CD4-positive, alpha-beta T cell treated with Interleukin-4 for 4 hours (primary cell): ENCODE data around the gene LRRN2.
"Not testable (repeated sequence)": the region's sequence is repeated elsewhere in the genome, so short reads cannot be mapped to it uniquely, and the experiment has no call there.

Source experiments
- DNase-seq: peaks from one replicate; pipeline ENCODE4 v3.0.0-alpha.2; 2020

Gene LRRN2

DNA sequence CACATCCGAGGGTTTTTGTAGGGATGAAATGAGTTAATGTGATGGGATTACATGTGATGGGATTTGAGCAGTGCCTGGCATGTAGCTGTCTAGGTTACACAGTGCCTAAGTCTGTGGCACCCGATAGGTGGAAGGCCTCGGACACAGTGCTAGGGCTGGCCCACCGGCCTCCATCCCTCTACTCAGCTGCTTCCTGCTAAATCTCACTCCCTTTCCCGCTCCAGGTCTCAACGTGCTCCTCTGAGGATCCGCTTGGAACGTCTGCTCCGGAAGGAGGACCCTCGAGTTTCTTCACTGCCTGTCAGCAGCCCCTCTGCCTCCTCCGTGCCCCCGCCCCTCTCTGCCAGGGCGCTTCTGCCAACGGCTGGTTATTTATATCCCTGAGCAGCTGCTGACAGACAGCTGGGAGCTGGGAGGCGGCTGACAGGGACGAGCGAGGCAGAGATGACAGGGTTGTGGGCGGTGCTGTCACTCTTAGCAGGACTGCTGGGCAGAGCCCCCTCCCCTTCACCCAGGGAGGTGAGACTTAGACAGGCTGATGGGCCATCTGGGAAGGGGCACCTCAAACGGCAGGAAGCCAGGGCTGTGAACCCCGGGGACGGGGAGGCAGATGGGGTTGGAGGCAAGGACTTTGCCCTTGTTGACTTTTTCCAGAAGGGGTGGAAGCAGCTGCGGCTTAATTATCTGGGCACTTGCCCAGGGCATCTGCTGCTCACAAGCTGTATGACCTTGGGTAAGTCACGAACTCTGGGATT, 26.6 kb upstream of the LRRN2 start:
- DNase-seq: no peak

- DNase-seq: no peak
Observed at GRCh38 chr1:204711103-204711946, 25.8 kb upstream of the LRRN2 start.

DNA sequence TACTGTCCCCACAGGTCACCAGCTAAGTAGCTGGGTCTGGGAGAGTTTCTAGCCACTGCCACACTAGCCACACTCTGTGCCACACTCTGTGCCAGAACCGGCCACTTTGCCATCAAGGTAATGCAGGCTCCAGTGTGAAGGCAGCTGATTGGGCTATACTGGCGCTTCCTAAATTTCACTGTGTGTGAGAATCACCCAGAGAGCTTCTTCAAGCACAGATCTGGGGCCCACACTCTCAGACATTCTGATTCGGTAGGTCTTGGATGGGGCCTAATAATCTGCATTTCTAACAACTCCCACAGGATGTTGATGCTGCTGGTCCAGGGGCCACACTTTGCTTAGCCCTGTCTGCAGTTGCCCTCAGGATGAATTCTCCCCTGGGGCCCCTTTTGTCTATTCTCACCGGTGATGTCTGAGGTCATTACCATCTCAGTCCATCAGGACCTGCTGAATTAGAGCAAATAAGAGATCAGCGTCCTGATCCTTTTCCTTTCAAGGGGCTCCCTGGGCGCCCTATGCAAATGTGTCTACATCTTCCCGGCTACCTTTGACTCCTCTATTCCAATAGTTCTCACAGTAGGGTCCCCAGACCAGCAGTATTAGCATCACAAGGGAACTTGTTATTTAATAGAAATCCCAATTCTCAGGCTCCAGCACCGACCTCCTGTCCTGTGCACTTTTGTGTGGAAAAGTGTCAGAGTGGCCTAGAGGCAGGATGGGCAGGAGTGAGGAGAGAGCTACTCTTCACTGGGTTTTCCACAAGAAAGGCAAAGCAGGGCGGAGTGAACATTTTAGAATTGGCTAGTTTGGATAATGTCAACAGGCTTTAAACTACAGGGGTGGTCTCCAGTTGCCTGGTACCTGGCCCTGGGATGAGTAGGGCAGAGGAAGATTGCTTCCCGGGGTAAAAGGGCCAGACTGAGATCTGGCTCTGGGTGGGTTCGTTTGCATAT, 24.7 kb upstream of the LRRN2 start:
- DNase-seq: no peak

DNA sequence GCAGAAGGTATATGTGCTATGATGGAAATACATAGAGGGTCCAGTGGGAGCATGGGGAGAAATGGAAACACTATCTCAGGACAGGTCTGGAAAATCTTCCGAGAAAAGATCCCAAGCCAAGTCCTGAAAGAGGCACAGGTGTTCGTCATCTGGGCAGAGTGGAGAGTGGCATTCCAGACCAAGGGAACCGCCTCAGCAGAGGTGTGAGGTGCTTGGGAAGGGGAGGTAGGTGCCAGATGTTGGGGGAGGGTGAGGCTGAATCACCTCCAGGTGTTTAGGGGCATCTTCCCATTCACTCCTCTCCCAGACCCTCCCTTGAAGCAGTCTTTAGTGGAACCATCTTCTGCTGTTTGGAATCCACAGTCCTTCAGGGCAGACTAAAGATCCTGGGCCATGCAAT, 23.5 kb upstream of the LRRN2 start:
- DNase-seq: no peak

- no peak for DNase-seq
Observed at GRCh38 chr1:204706838-204707509, 21.4 kb upstream of the LRRN2 start.

- DNase-seq: no peak
Observed at GRCh38 chr1:204705888-204706837, 20.6 kb upstream of the LRRN2 start.

DNA sequence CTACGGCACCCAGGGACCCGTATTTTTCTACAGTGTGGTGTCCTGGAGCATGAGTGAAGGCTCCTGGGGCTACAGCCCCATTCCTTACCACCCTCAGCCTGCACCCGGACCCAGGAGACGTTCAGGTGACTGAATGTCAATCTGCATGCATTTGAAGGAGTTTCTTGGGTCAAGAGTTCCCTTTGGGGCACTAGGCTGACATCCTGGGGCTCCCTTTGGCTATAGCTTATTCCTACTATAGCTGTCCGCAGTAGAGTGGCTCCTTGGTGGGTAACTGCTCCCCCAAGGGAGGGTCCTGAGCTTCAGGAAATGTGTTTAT, 19.9 kb upstream of the LRRN2 start:
- DNase-seq: no peak

- DNase-seq: no peak
Observed at GRCh38 chr1:204704794-204705492, 19.4 kb upstream of the LRRN2 start.

GRCh38 chr1:204703826-204704612, 18.5 kb upstream of the LRRN2 start:
- DNase-seq: no peak

DNA sequence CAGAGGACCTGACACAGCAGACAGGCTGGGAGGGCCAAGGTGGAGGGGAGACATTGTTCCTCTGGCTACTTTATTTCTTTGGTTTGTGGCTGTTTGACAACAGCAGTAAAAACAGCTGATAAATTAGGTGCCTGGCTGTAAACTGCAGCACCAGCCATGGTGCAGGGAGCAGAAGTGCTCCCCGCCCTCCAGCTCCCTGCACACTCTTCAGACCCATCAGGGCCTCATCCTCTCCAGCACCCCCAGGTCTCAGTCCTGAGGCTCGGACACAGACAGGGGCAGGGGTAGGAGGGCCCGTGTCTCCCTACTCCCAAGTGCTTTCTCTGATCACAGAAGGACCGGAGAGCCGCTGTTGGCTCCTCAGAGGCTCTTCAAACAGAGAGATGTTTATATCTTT, 17.7 kb upstream of the LRRN2 start:
- no peak for DNase-seq

- DNase-seq: no peak
Observed at GRCh38 chr1:204702552-204703267, 17.2 kb upstream of the LRRN2 start.

DNA sequence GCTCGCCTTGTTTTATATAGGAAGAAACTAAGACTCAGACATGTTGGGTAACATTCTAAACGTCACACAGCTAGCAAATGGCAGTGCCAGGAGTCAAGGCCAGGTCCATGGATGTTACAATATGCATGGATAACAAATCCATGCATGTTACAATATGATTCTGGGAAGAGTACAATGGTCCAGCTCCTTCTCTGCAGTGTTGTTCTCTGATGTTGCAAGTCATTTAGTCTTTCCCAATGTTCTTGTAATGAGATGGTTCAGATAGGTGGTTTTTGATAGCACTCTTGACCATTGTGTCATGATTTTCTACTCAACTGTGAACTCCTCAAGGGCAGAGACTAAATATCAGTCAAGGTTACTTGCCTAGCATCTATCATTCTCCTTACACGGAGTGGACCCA, 15.7 kb upstream of the LRRN2 start:
- no peak for DNase-seq

DNA sequence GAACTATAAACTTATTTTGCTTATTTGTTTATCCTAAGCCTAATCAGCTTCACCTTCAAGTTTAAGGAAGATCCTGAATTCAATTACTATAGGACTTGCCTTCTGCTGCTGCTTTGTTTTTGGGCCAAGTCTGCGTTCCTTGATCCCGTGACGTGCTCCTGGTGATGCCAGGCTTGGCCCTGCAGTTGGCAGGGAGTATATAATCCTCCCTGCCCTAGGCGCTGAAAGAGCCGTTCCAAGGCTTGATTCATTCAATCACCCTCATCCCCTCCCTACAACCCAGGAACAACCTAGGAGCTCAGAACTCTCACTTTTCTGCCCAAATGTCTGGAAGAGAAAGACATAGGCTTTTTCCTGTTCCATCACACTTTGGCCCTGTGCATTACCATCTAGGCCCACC, 12.4 kb upstream of the LRRN2 start:
- no peak for DNase-seq

- no peak for DNase-seq
Observed at GRCh38 chr1:204696606-204697005, 11.1 kb upstream of the LRRN2 start.

DNA sequence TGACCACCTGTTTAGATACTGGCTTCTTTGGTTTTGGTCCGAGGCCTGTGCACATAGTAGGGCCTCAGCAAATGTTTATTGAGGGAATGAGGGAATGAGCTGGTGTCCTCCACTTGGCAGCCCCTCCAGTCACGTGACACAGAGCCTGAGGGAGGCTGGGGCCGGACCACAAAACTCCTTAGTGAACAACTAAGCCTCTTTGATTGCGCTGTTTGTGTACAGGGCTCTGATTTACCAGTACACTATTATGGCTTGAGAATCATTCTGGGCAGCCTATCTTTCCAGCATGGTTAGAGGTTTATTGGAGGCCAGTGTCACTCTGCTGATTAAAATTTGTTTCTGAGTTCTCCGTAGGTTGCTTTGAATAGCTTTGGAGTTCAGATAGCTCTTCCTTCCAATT, 10.2 kb upstream of the LRRN2 start:
- no peak for DNase-seq

DNA sequence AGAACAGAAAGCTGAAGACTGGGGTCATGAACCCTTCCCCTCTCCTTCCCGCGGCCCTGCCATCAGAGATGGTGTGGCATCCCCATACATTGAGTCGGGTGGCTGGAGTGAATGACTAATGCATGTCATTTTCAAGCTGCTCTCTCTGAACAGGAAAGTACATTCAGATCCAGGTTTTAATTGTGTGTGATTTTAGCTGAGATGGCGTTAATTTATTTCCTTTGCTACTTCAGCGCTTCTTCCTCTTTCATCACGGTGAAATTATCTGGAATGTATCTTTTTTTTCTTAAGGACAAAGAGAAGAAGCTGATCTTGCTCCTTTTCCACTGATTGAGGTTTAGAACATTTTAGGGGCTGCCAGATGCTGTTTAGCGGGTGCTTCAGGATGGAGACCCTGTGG, 8.6 kb upstream of the LRRN2 start:
- DNase-seq: no peak

- DNase-seq: no peak
Observed at GRCh38 chr1:204692841-204693356, 7.4 kb upstream of the LRRN2 start.

GRCh38 chr1:204692325-204692840, 6.8 kb upstream of the LRRN2 start:
- no peak for DNase-seq

GRCh38 chr1:204691328-204691730, 5.8 kb upstream of the LRRN2 start:
- not testable (repeated sequence) for DNase-seq
